ENCODE measurements around the gene ZFHX3. TPM values are rescaled to one million over a fixed set of nuclear protein-coding genes. Genes with fewer than 3 reads are reported as not detected.

Gene ZFHX3
- total and polyA plus RNA-seq, 9 of the 15 experiments (the other 6 are each of a cell fraction or from before 2014, with no cell fraction given): 0.01 to 0.23 (median 0.06) TPM; not detected in 4

- ATAC-seq: no peak
- BruUV-seq (replicated peaks): no TSS peak
- no peak for TF ChIP-seq HLTF (IDR thresholded peaks at IDR 0.05)
- TF ChIP-seq CEBPZ (IDR thresholded peaks at IDR 0.05; ENCODE audit: borderline replicate concordance, low read depth, low read length): no peak
- no peak for TF ChIP-seq PHF8 (IDR thresholded peaks at IDR 0.05; ENCODE audit: borderline replicate concordance, low read length)
- no peak for TF ChIP-seq CBX2 (IDR thresholded peaks at IDR 0.05; ENCODE audit: insufficient read depth, low read length, poor library complexity, severe bottlenecking)
- TF ChIP-seq ZBTB8A (IDR thresholded peaks at IDR 0.05; ENCODE audit: partially characterized antibody): no peak
- no peak for TF ChIP-seq CBX5 (IDR thresholded peaks at IDR 0.05; ENCODE audit: borderline replicate concordance, low read depth)
- no peak for TF ChIP-seq KLF1 (tag; IDR thresholded peaks at IDR 0.05)
- TF ChIP-seq TRIM25 (IDR thresholded peaks at IDR 0.05; ENCODE audit: borderline replicate concordance): no peak
- TF ChIP-seq JUN (IDR thresholded peaks at IDR 0.05; ENCODE audit: borderline replicate concordance, low read depth, low read length): no peak
- TF ChIP-seq JUN (CRISPR knock-in tag; IDR thresholded peaks at IDR 0.05; ENCODE audit: borderline replicate concordance): no peak
- no peak for TF ChIP-seq EGR1 (conservative IDR thresholded peaks at IDR 0.05)
- no peak for TF ChIP-seq KAT2B (IDR thresholded peaks at IDR 0.05; ENCODE audit: low read depth, low read length)
- no peak for TF ChIP-seq EP400 (IDR thresholded peaks at IDR 0.05)
- TF ChIP-seq, protein P1, sequence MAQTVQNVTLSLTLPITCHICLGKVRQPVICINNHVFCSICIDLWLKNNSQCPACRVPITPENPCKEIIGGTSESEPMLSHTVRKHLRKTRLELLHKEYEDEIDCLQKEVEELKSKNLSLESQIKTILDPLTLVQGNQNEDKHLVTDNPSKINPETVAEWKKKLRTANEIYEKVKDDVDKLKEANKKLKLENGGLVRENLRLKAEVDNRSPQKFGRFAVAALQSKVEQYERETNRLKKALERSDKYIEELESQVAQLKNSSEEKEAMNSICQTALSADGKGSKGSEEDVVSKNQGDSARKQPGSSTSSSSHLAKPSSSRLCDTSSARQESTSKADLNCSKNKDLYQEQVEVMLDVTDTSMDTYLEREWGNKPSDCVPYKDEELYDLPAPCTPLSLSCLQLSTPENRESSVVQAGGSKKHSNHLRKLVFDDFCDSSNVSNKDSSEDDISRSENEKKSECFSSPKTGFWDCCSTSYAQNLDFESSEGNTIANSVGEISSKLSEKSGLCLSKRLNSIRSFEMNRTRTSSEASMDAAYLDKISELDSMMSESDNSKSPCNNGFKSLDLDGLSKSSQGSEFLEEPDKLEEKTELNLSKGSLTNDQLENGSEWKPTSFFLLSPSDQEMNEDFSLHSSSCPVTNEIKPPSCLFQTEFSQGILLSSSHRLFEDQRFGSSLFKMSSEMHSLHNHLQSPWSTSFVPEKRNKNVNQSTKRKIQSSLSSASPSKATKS (CRISPR knock-in tag; IDR thresholded peaks at IDR 0.05): no peak
- no peak for TF ChIP-seq BCOR (IDR thresholded peaks at IDR 0.05)
These were observed 20.9 kb downstream of the ZFHX3 start for GRCh38 chr16:73026754-73027684.

More at GRCh38 chr16:73026754-73027684, 20.9 kb downstream of the ZFHX3 start:
- Histone ChIP-seq H3K4me3 (no peak overlapping the region), H3K79me2 (ENCODE audit: control insufficient read depth, insufficient read depth, low read length) (no peaks in the 10 kb centered on the region), H3K4me1 (replicated peaks in 1 of 2; ENCODE audit: control insufficient read depth in 2 of 2, insufficient read depth in 2 of 2, low read length in 2 of 2) (no peaks in the 10 kb centered on the region), H2AFZ (ENCODE audit: low read depth, low read length) (no peak overlapping the region), H3K9me3 (replicated peaks; ENCODE audit: control insufficient read depth, insufficient read depth, low read depth, low read length) (no peaks in the 10 kb centered on the region), H3K4me2 (ENCODE audit: insufficient read depth, low read length) (no peak overlapping the region), H3K27me3 (ENCODE audit: control insufficient read depth in 2 of 2, insufficient read depth in 2 of 2, low read length in 2 of 2) (peaks cover 12 to 68% of the 10 kb centered on the region in 2 experiments), H3K36me3 (ENCODE audit: control insufficient read depth, insufficient read depth, low read length) (no peaks in the 10 kb centered on the region), H3K9ac (ENCODE audit: insufficient read depth in 1 of 2, low read depth in 2 of 2, low read length in 2 of 2) (no peak overlapping the region), H4K20me1 (replicated peaks; ENCODE audit: control insufficient read depth, insufficient read depth, low read length) (0 out of 2 replicates have a peak, but pooled peaks cover 8% of the 10 kb centered on the region), H3K9me1 (ENCODE audit: control insufficient read depth, insufficient read depth, low read length) (no peaks in the 10 kb centered on the region), H3K27ac (ENCODE audit: extremely low read depth, low read depth, low read length) (no peak overlapping the region)
- DNase-seq (ENCODE audit: extremely low read depth in 1 of 4, low spot score in 3 of 4): no peak
- ChIA-PET POLR2A (no interaction called here), CTCF (ENCODE audit: low intra/inter-chr PET ratio) (no interaction called here)
- in situ Hi-C loops (cut with MboI): no loop called here
- intact Hi-C loops (cut with micrococcal nuclease): no loop called here
- WGBS (ENCODE audit: insufficient coverage, low coverage, missing lambda C conversion rate): 11% methylated on average over 13 of the region's 13 CpGs
- no peak for FAIRE-seq

All from K562 (cell line).